NCI-H526 (cell line): ENCODE data around the gene MAPK11.

Experiments
- DNase-seq, 2 experiments: peaks; one replicate each; lab custom pipeline; 2025; lab: John Stamatoyannopoulos, UW

The MAPK11 gene

DNA sequence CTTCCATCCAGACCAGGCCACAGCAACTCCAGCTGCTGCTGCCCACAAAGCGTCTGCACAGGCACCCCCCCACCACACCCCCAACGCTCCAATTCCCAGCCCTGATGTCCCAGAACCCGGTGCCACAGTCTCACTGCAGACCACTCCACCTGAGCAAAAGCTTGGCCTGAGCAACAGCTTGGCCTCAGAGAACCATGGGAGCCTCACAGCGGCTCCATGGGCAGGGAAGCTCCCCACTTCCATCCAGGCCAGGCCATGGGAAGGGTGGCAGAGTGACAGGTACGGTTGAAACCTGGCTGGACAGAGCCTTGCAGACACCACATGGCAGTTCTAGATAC is 24.1 kb upstream of the MAPK11 start:
- no peak for DNase-seq

DNA sequence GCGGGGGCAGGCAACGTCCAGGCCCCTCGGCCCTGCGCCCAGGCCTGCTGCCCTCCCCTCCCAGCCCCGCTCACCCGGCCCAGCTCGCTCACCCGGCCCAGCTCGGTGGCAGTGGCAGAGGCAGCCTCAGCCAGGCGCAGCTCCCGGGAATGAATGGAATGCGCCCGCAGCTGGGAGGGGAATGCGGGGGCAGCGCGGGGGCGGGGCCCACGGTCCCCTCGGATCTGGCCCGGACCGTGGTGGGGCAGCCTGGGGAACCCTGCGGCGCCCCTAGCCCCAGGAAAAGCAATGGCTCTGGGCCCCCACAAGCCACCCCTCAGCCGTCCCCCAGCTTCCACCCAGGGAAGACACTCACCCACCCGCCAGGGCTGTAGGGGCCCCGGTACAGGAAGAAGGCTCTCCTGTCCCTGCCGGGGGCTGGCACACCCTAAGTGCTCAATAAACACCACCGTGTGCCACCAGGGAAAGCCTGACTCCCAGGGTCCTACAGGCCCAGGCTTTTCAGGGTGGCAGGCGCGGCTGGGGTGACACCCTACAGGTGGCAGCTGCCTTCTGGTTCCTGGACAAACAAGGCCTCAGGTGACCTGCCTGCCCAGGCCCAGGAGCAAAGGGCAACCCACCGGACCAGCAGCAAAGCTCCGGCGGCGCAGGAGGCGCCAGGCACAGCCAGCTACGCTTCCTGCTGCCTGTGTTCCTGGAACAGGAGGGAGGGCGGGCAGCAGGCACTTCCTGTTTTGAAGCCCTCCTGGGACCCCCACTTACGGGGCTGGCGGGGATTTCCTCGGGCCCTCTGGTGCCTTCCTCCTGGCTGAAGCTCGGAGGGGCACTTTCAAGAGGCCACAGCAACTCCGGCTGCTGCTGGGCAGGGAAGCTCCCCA is 23.5 kb upstream of the MAPK11 start:
- DNase-seq: no peak

DNA sequence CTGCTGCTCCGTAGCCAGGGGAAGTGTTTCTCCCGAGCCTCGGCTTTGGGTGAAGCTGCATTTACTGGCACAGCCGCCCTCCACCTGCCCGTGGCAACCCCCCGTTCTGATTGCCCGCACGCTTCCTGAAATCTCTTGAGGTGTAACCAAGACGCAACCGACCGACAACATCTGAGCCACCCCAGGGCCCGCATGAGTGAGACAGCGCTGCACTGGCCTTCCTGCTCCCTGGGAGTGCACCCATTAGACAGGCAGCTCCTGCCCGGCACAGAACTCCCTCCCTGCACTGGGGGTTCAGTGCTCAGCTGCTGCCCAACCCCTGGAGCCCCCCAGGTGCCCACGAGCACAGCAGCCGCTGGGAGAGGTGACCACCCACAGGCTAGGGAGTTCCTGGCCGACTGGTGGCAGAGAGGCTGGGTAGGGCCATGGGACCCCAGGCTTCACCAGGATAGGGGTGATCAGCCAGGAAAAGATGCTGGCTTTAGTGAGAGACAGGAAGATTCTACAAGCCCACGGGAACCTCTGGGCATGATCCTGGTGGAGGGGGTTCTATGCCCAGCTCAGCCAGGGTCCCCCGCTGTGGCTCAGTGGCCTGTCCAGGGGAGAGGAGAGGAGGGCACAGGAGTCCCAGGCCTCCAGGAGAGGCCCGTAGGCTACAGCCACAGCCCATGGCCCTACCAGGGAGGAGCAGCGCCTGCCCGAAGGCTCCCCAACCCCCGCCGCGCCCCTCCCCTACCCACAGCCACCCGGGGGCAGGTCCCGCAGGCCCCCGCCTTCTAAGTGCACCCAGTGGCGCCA is 22.7 kb upstream of the MAPK11 start:
- DNase-seq: no peak

DNA sequence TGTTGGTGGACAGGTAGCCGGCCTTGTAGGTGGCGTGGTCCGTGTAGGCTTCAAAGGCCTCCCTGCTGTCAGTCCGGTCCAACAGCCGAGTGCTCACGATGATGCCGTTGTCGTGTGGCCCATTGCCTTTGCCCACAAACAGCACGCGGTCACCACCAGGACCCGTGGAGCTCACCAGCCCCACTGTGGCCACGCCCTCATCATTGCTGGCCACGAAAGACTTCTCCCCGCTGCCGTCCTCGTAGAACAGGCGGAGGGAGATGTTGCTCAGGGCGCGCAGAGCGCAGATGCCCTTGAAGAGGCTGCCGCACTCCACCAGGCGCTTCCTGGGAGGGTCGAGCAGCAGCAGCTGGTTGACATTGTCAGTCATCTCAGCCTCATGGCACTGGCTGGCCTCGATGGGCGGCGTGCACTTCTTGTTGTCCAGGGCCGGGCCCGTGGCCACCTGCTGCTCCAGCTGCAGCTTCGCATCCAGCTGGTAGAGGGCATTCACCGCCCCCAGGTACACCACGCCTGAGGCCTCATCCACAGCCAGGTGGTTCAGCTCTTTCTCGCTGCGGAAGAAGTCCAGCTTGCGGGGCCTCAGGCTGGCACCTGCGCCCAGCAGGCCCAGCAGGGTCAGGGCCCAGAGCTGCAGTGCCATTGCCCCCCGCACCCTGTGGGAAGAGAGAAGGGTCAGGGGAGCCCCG is 19.9 kb upstream of the MAPK11 start:
- DNase-seq: no peak

DNA sequence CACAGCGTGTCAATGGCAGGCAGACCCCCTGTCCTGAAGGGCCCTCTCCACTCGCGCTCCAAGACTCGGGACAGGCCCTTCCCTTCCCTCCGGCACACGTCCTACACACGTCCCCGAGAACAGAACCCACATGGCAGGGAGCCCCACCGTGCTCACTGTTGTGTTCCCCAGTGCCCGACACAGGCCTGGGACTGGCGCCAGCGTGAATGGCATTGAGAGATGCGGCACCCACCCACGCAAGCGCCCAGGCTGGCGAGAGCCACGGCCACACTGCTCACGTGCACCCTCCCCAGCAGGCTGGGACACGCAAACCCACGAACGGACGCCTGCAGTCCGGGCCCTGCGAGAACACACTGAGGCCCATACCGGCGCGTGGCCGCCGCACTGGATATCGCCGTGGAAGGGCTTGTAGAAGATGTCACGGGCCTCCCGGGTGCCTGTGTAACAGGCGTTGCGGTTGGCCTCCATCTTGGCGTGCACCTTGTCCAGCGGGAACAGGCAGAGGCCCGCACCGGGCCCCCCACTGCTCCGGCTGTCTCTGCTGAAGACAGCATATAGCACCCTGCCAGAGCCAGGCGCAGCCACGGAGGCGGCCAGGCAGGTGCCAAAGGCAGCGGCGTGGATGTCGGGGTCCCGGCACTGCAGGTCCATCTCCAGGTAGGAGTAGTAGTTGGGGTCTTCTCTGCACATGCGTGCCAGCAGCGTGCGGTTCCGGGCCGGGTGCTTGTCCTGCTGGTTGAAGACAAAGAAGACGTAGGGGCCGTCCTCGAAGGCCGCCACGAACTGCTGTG is 19.2 kb upstream of the MAPK11 start:
- DNase-seq: no peak

DNA sequence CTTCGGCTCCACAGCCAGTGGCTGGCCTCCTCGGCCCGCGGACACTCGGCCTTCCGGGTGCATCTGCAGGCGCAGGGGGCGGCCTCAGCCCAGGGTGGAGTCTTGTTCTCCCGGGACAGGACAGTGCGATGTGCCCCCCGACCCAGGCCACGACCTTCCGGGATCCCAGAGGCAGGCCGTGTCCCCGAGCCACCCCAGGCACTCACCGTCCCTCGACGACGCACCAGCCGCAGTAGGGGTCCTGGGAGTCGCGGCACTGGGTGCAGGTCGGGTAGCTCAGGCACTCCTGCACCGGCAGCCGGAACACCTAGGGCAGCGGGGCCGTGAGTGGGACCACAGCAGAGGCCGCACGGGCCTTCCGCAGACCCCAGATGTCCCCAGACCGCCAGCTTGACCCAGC is 17.6 kb upstream of the MAPK11 start:
- no peak for DNase-seq

DNA sequence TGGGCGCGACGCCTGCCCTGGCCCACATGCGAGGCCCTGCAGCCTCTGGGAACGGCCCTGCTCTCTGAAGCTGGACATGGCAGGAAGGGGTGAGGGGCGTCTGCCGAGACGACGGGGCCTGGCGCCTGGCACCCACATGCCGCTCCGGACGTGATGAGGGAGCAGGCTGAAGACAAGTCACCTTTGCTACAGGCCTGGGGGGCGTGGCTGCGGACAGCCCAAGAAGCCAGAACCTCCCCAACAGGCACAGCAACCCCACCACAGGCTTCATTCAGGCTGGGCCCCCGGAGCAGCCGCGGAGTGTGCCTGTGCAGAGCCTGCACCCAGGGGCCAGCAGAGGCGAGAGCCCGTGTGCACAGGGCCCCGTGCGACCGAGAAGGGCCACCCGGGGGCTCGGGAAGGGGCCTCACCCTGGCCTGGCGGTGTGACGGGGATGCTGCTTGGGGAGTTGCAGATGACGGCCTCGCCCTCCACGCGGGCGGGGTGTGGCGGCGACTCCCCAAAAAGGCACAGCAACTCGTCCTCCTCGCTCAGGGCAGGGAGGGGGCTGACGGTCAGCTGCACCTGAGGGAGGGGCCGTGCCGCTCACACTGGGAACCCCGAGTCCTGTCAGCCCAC is 16.6 kb upstream of the MAPK11 start:
- DNase-seq: no peak

DNA sequence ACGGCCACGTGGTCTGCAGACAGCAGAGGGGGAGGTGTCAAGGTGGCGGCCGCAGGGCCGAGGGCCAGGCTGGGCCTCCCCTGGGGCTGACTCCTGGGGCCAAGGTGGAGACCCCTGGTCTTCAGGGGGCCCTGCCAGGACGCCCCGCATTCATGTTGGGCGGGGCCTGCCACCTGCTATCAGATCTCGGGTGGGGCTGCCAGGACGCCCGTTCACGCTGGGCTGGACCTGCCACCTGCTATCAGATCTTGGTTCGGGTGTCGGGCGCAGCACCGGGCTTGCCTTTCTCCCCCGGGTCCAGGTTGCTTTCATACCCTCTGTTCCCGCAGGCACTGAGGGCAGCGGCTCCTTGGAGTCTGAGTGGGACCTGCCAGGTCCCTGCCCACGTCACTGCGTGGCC is 16.1 kb upstream of the MAPK11 start:
- DNase-seq: no peak

DNA sequence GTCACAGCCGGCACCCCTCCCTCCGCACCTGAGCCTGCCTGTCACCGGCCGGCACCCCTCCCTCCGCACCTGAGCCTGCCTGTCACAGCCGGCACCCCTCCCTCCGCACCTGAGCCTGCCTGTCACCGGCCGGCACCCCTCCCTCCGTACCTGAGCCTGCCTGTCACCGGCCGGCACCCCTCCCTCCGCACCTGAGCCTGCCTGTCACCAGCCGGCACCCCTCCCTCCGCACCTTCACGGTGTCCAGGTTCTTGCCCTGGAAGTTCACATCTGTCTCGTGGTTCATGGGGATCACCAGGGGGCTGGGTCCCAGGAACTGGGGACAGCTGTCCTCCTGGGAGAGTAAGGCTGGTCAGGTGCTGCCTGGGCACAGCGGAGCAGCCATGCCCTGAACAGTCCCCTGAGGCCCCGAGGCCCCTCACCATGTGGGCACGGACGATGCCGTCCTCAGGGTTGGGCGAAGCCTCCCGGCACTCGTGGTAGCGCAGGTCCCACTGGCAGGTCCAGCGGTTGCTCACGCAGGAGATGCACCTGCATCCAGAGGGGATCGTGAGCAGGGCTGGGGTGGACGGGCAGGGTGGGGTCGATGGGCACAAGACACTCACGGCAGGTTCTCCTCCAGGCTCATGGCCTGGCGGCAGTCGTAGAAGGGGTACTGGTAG is 15.5 kb upstream of the MAPK11 start:
- no peak for DNase-seq

DNA sequence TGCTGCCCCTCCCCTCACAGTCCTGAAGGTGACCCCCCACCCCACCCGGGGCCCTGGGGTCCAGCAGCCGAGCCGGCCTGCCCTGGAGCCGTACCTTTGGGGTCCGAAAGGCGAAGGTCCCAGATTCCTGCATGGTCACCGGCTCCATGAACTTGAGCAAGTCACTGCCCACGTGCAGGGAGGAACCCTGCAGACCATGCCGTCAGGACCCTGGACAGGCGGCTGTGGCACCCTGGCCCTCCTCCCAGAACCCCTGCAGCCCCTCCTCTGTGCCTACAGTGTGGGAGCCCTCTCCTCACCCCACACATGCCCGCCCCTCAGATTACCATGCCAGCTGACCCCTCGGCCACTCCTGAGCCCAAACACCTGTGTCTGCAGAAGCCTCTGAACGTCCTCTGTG is 14.3 kb upstream of the MAPK11 start:
- no peak for DNase-seq

DNA sequence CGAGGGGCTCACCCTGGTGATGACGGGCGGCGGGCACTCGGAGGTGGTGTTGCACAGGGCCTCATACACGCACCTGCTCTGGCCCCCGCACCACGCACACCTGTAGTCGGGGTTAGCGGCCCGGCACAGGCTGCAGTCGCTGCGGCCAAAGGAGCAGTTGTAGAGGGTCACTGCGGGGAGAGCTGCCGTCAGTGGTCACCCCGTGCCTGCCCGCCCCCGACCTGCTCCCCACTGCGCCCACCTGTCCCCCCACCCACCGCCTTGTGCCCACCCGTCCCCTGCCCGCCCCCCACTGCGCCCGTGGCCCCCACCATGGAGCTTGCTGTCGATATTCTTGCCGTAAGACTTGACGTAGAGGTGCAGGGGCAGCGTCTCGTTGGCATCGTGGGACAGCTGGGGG is 13.6 kb upstream of the MAPK11 start:
- no peak for DNase-seq

DNA sequence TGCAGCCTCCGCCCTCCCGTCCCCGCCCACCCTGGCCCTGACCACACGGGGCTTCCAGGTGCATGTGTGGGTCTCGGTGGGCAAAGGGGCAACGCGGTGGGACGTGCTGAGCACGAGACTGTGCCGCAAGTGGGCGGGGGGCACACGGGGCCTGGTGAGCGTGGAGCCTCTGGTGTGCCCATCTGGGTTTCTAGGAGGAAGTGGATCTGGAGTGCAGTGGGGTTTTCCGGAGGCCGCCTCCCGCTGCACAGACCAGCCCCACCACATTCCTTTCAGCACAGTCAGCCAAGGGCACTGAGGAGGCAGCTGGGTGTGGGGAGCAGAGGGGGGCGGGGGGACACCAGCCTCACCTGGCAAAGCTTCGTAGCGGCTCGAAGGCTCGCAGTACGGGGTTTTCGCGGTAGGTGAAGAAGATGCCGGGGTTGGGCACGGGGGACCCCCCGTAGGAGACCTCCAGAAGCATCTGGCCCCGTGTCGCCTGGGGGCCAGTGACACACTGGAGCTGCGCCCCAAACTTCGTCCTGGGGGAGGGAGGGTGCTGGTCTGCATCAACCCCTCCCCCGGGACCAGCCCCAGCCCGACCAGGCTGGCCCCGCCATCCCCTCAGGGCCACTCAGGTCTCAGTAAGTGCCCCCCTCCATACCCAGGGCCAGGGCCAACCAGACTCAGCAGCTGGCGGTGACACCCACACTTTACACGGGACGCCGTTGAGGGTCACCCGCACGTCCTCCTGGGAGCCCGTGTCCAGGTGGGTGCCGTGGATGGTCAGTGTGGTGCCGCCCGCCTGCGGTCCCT is 12.4 kb upstream of the MAPK11 start:
- DNase-seq: no peak

DNA sequence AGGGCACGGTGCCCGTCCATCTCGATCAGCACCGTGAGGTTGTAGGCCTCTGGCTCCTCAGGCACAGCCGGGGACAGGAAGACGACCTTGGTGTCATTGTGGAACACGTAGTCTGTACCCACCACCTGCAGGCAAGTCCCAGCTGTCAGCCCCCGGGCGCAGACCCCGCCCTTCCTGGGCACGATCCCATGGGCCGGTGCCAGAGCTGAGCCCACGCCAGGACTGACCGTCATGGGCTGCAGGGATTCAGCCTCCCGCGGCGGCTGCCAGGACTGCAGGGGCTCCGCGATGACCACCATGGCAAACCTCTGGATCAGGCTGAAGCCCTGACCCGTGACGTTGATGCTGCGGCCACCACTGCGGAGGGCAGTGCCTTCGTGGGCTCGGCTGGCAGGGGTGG is 11.8 kb upstream of the MAPK11 start:
- DNase-seq: no peak

DNA sequence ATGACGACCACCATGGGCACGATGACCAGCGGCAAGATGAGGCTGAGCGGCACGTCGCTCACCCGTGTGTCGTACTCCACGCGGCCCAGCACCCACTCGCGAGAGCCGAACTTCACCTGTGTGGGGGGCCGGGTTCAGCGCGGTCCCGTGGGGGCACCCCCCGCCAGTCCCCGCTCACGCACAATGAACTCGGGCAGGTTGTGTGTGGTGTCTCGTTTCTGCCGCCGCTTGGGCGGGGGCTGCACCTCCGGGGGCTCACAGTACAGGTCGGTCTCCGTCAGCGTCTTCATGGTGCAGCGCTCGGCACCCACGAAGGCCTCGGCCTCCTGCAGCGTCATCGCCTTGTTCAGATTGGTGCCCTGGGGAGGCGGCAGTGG is 11.2 kb upstream of the MAPK11 start:
- DNase-seq: no peak

DNA sequence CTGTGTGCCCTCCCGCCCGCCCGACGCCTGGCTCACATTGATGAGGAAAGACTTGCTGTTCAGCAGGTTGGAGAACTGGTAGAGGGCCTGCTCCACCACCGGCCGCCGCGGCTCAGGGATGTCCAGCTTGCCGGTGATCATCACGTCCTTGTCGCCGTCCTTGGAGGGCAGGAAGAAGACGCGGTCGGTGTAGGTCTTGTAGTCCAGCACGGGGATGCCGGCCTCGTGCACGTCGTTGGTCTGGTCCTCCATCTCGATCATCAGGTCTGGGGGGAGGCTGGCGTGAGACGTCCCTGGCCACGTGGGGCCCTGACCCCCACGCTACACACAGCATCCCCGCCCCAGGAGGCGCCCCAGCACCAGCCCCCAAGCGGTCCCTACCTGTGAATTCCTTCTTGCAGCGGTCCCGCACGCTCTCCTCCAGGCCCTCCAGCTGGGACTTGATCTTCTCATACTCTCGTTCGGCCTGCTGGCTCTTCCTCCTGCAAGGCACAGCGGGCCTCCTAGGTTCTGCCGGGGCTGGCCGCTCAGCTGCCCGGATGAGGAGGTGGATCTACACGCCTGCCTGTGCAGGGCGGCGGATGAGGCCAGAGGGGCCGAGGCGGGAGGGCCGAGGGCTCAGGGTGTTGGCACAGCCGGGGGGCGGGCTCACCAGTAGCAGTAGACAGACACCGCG is 10.7 kb upstream of the MAPK11 start:
- DNase-seq: no peak

DNA sequence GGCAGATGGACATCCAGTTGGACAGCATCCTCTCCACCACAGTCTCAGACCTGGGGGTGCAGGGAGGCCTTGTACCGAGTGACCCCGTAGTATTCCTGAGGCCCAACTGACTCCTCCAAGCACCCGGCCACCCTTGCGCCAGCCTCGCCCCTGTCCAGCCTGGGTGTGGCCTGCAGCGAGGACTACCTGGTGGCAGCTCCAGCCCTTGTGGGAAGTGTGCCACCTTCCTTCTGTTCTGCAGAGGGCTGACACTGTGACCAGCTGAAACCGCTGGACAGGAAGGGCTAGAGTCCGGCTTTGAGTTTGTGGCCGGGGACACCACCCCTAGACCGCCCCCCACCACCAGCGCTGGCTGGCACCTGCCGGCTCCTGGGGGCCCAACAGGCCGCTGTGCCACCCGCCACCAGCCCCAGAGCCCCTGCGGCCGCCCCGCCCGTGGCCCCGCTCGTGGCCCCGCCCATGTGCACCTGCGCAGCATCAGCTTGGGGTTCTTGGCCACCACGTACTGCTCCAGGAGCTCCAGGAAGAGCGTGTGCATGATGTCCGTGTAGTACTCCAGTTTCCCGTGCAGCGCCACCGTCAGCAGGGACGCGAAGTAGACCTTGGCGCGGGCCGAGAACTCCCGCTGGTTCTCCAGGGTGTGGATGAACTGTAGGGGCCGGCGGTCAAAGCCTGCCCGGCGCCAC is 10.0 kb upstream of the MAPK11 start:
- DNase-seq: no peak

DNA sequence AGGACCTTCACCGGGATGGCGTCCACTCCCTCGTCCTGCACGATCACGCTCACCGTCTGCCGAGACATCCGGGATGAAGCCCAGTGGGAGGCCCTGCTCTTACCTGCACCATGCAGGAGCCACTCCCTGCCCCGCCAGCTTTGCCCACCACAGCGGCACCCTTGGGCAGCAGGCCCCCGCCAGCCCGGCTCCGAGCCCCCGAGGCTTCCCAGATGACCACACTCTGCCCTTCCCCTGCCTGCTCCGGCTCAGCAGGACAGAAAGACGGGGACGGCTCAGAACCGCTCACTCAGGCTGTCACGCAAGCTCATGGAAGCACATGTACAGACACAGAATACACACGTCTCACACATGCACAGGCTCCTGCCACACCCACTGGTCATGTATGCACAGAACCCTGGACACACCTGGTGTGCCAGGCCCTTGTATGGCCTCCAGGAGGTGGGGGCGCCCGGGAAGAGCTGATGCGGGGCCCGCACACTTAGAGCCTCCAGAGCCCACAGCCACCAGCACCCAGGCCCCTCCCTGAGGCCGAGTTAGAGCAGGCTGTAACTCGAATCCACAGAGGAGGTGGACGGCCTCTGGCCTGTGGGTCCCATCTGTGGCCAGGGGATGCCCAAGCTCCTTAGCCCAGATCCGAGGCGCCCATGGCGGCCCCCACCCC is 8.9 kb upstream of the MAPK11 start:
- DNase-seq: no peak

DNA sequence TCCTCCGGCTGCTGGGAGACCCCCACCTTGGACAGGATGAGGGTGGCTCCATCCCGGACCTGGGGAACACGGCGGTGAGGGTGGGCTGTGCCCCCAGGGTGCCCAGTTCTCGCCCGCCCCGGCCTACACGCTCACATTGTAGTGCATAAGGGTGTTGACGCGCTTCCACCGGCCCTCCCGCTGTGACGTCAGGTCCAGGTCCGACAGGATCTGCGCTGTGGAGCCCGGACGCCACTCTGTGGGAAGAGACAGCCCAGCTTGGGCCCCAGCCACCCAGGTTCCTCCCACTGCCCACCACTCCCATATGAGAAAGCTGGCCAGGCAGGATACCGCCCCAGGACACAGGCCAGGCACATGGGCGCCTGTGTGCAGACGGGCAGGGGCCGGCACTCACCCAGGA is 8.3 kb upstream of the MAPK11 start:
- DNase-seq: no peak

DNA sequence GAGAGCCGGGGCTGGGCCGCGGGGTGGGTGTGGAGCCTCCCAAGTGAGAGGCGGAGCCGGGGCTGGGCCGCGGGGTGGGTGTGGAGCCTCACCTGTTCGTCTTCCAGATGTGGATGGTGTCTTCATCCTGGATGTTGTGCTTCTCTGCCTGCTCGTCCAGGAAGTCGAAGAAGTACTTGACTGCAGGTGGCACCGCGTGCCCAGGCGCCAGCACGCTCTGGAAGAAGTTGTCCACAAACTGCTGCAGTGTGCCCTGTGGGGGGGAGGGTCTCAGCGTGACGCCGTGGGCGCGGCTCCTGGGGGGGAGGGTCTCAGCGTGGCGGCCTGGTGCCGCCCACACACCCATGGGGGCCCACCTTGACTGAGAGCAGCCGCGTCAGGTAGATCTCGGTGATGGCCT is 7.6 kb upstream of the MAPK11 start:
- DNase-seq: no peak
